GM12875 (cell line): ENCODE results near the gene CACNA1C.

Source experiments
- H3K4me3 ChIP-seq: one replicate; pipeline ENCODE4 v1.5.1; 2011; ENCODE audit warnings: low read depth, low read length, control low read depth
- TF ChIP-seq, protein P1 (sequence below): IDR thresholded peaks from 2 replicates; pipeline ENCODE4 v1.5.1; 2011; ENCODE audit warnings: low read depth, mild to moderate bottlenecking, control low read depth, inconsistent platforms, low read length, moderate library complexity, borderline replicate concordance; ENCODE audit not compliant: insufficient read depth

CACNA1C gene

DNA sequence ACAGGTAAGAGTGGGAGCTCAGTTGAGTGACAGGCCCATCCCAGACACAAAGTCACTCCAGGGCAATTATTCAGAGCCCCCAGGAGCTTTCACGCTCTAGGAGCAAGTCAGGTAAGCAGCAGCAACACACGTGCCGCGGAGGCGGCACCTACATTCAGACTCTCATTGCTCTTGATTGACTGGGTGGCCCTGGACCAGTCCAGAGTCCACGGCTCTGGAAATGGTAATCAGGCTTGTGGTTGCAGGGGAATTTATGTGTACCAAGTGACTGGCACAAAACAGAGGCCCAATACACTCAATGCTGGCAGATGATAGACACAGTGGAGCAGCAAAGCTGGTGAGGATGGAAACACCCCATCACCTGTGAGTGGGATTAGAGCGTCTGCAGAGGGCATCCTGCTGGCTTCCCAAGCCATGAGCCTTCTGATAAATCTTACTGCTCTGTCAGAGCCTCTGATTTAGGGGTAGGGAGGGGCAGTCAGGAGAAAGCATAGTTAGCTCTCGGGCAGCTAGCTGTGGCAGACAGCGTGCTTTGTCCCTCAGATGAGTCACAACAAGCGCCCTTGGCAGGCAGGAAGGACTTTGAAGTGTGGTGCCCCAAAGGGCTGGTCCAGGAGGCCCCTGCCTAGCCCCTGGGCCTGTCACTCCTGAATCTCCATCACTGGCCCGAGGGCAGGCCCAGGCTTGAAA lies 344.7 kb downstream of the CACNA1C start:
- TF ChIP-seq, protein P1, sequence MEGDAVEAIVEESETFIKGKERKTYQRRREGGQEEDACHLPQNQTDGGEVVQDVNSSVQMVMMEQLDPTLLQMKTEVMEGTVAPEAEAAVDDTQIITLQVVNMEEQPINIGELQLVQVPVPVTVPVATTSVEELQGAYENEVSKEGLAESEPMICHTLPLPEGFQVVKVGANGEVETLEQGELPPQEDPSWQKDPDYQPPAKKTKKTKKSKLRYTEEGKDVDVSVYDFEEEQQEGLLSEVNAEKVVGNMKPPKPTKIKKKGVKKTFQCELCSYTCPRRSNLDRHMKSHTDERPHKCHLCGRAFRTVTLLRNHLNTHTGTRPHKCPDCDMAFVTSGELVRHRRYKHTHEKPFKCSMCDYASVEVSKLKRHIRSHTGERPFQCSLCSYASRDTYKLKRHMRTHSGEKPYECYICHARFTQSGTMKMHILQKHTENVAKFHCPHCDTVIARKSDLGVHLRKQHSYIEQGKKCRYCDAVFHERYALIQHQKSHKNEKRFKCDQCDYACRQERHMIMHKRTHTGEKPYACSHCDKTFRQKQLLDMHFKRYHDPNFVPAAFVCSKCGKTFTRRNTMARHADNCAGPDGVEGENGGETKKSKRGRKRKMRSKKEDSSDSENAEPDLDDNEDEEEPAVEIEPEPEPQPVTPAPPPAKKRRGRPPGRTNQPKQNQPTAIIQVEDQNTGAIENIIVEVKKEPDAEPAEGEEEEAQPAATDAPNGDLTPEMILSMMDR: no peak
- H3K4me3 ChIP-seq: no peak overlapping the region

DNA sequence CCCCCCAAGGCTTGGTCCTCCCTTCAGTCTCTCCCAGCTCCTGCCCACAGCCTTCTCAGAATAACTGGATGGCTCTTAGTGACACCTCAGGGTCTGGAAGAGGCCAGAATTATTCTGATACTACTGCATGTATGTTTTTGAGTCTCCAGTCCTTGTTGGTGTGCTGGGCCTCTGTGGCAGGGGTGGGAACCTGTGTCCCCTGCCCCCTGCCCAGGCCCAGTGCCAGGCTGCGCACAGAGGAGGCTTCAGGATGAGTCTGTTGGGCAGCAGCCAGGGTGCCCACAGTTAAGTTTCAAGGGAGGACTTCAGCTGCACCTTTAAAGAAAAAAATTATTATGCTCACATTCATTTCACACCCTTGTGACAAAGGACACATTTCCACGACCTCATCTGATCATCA lies 348.3 kb downstream of the CACNA1C start:
- no peak overlapping the region for H3K4me3 ChIP-seq
- TF ChIP-seq, protein P1: no peak

DNA sequence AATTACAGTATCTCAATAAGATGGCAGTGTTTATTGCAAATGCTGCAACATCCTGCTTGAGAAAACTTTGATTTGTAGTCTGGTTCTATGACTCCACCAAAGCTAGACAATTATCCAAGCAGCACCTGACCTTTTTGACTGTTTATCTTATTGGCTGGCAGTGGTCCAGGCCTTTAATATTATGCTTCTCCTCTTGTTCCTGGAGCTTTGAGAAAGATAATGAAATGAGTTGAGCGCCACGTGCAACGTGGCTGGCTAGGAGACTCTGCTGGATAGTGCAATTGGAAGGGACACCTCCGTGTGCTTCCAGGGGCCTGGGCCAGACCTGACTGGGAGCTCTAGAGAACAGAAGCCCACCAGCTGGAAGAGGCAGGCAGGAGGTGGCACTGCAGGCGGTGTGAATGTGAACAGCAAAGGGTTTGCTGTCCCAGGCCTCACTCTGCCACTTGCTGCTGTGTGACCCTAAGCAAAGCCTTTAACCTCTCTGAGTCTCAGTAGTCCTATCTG lies 349.3 kb downstream of the CACNA1C start:
- TF ChIP-seq, protein P1: no peak
- no peak overlapping the region for H3K4me3 ChIP-seq

DNA sequence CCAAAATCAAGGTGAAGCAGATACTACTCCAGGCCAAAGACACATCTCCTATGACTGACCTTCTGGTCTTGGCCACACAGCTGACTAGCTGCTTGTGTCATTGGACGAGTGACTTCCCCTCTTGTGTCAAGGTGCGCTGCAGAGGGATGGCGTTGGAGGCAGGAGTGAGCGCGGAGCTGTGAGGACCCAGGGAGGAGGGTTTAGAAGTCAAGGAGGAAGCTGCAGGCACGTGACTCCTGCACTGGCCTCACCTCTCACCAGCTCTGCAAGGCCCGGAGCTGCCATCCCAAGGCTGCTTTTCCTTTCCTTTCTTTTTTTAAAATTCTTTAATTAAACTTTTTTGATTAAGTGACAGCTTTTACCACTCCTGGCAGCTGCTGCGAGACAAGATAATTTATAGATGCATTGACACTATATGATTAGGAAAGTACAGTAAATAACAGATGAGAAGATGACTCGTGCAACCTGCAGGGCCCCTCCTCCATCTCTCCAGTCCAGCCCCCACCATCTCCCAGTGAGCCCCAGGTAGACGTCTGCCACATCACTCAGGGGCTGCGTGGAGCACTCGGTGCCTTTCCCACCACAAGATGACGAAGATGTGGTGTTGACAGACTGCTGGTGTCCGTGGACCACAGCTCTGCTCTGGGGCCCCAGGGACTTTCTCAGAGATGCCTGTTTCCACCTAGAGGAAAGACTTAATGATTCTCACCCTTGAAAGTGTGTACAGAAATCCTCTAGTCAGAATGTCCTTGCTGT lies 350.6 kb downstream of the CACNA1C start:
- TF ChIP-seq, protein P1: no peak
- H3K4me3 ChIP-seq: no peak overlapping the region

DNA sequence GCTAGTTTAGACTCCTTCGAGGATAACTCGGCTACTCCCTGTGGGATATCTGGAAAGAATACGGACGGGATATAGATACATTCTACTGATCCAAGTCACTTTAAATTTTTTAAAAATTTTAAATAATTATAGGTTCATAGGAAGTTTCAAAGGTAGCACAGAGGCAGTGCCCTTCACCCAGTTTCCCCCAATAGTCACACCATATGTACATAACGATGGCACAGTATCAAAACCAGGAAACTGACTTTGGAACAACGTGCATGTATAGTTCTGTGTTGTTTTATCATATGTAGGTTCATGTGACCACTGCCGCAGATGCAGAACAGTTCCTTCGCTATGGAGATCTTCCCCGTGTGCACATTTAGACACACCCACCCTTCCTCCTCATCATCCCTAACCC lies 352.3 kb downstream of the CACNA1C start:
- TF ChIP-seq, protein P1: no peak
- H3K4me3 ChIP-seq: no peak overlapping the region

DNA sequence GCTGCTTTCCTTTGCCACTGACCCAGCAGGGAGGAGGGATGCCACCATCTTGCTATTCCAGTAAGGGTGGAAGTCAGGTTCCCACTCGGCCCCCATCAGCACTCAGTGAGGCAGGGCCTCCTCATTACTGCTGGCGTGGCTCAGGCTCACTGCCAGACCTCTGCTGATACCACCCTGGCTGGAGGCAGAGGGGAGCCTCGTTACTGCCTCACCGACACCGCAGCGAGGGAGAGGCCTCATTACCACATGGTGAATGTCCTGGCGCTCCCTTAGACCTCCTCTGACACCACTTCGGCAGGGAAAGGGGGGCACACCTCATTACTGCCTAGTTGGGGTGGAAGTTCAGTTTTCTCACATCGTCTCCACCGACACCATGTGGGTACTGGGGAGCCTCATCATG lies 354.1 kb downstream of the CACNA1C start:
- TF ChIP-seq, protein P1: no peak
- no peak overlapping the region for H3K4me3 ChIP-seq
